Activated CD8-positive, alpha-beta memory T cell treated with anti-CD3 and anti-CD28 coated beads, Interleukin-2, amount 50 U/mL, for 24 hours (primary cell): Measurements from ENCODE around the gene QRFPR.
"Not testable (repeated sequence)": the region's sequence is repeated elsewhere in the genome, so short reads cannot be mapped to it uniquely, and the experiment has no call there.

Experiments
- DNase-seq: peaks from one replicate; pipeline ENCODE4 v3.0.0-alpha.2; 2020; ENCODE audit errors: extremely low read depth

The QRFPR gene

GRCh38 chr4:121380776-121381462 lies at the start of gene QRFPR:
TSS of gene QRFPR (minus strand) at chr4:121381018. CDS start at chr4:121380647, 371 bp downstream.
- DNase-seq = no peak

GRCh38 chr4:121428721-121429120 lies 47.9 kb upstream of the QRFPR start:
- no peak for DNase-seq

- DNase-seq = no peak
Observed at GRCh38 chr4:121421594-121421993, 40.8 kb upstream of the QRFPR start.

- no peak for DNase-seq
Observed at GRCh38 chr4:121411151-121411744, 30.4 kb upstream of the QRFPR start.

GRCh38 chr4:121408567-121408966 lies 27.7 kb upstream of the QRFPR start:
- not testable (repeated sequence) for DNase-seq

GRCh38 chr4:121400632-121401031 lies 19.8 kb upstream of the QRFPR start:
- DNase-seq = no peak

GRCh38 chr4:121397941-121398601 lies 17.3 kb upstream of the QRFPR start:
- no peak for DNase-seq

- DNase-seq = no peak
Observed at GRCh38 chr4:121397434-121397833, 16.6 kb upstream of the QRFPR start.

GRCh38 chr4:121392426-121393086 lies 11.7 kb upstream of the QRFPR start:
- DNase-seq = no peak

- no peak for DNase-seq
Observed at GRCh38 chr4:121390335-121390734, 9.5 kb upstream of the QRFPR start.

- no peak for DNase-seq
Observed at GRCh38 chr4:121379276-121379675, 1.5 kb downstream of the QRFPR start.

- no peak for DNase-seq
Observed at GRCh38 chr4:121377076-121377475, 3.7 kb downstream of the QRFPR start.

GRCh38 chr4:121376556-121376955 lies 4.3 kb downstream of the QRFPR start:
- no peak for DNase-seq

- no peak for DNase-seq
Observed at GRCh38 chr4:121376097-121376496, 4.7 kb downstream of the QRFPR start.

GRCh38 chr4:121375262-121375661 lies 5.6 kb downstream of the QRFPR start:
- no peak for DNase-seq

GRCh38 chr4:121373841-121374240 lies 7.0 kb downstream of the QRFPR start:
- no peak for DNase-seq

- DNase-seq = no peak
Observed at GRCh38 chr4:121370729-121371325, 10.0 kb downstream of the QRFPR start.

- no peak for DNase-seq
Observed at GRCh38 chr4:121360495-121360894, 20.3 kb downstream of the QRFPR start.

GRCh38 chr4:121358473-121358872 lies 22.3 kb downstream of the QRFPR start:
- no peak for DNase-seq

- no peak for DNase-seq
Observed at GRCh38 chr4:121353213-121353612, 27.6 kb downstream of the QRFPR start.

GRCh38 chr4:121344098-121344497 lies 36.7 kb downstream of the QRFPR start:
- DNase-seq = no peak

GRCh38 chr4:121340247-121340646 lies 40.6 kb downstream of the QRFPR start:
- no peak for DNase-seq
